Spleen (tissue), 11 donors: ENCODE measurements around the gene C10orf90. TPM values are rescaled to one million over a fixed set of nuclear protein-coding genes. Genes with fewer than 3 reads are reported as not detected.
"Not testable (repeated sequence)": the region's sequence is repeated elsewhere in the genome, so short reads cannot be mapped to it uniquely, and the experiment has no call there.

Experiments used
- DNase-seq: peaks from one replicate; pipeline ENCODE4 v3.0.0-alpha.2; 2020
- H3K27ac ChIP-seq, 8 donors: fragments of 200-600 bp; sonication (generic) in 7 of 8; 1 replicate in 4 of 8; 2 replicates in 4 of 8; pipeline versions ENCODE4 v1.5.0 to v1.8.0; 2016 to 2021; ENCODE audit warnings: inconsistent platforms in 4 of 8, mild to moderate bottlenecking in 4 of 8, moderate library complexity in 1 of 8
- H3K27me3 ChIP-seq, 7 donors: fragments of 200-600 bp; sonication (generic) in 6 of 7; replicated peaks in 1 of 7; 1 replicate in 4 of 7; 2 replicates in 3 of 7; pipeline versions ENCODE4 v1.5.0 to v1.8.0; 2016 to 2021; ENCODE audit warnings: inconsistent platforms in 3 of 7, mild to moderate bottlenecking in 1 of 7
- H3K36me3 ChIP-seq, 6 donors: fragments of 200-600 bp; sonication (generic) in 5 of 6; 1 replicate in 4 of 6; 2 replicates in 2 of 6; pipeline versions ENCODE4 v1.5.0 to v1.8.0; 2016 to 2021; ENCODE audit warnings: inconsistent platforms in 2 of 6
- H3K4me1 ChIP-seq, 6 donors: fragments of 200-600 bp; sonication (generic) in 5 of 6; 1 replicate in 3 of 6; 2 replicates in 3 of 6; pipeline versions ENCODE4 v1.5.0 to v1.8.0; 2016 to 2021; ENCODE audit warnings: inconsistent platforms in 3 of 6
- H3K4me3 ChIP-seq, 8 donors: fragments of 200-600 bp; sonication (generic) in 7 of 8; 1 replicate in 4 of 8; 2 replicates in 4 of 8; pipeline versions ENCODE4 v1.5.0 to v1.8.0; 2016 to 2021; ENCODE audit warnings: inconsistent platforms in 4 of 8, mild to moderate bottlenecking in 4 of 8, moderate library complexity in 2 of 8
- H3K9me3 ChIP-seq, 8 donors: fragments of 200-600 bp; sonication (generic) in 7 of 8; 1 replicate in 4 of 8; 2 replicates in 4 of 8; pipeline versions ENCODE4 v1.5.0 to v1.8.0; 2016 to 2021; ENCODE audit warnings: inconsistent platforms in 4 of 8
- POLR2A ChIP-seq, 3 donors: fragments of 450-650 bp; IDR thresholded peaks; one replicate each; pipeline ENCODE4 v1.5.1; 2017; ENCODE audit warnings: antibody characterized with exemption in 3 of 3, mild to moderate bottlenecking in 1 of 3
- POLR2AphosphoS5 ChIP-seq, 3 donors: sonication (generic); formaldehyde crosslinking; IDR thresholded peaks; one replicate each; pipeline ENCODE4 v1.5.1; 2017; ENCODE audit warnings: antibody characterized with exemption in 3 of 3
- WGBS, 5 donors: extraction: QIAGEN DNeasy Blood & Tissue Kit in 3 of 5; methylation state at CpG; one replicate each; pipeline versions ENCODE4 v1.1.5 to v1.1.7; 2013 to 2018; 5-methylcytosine and 5-hydroxymethylcytosine counted together
- intact Hi-C: fragments of 100-400 bp; cut with DNase I; formaldehyde crosslinking; loops from one replicate; pipeline ENCODE4 v1.15.0; 2023; ENCODE audit warnings: low total_unique reads
- polyA plus RNA-seq, 3 donors: library from polyadenylated mRNA; stranded (reverse); fragments of 200-250 nt; gene quantifications; one replicate each; pipeline ENCODE4 v1.2.1, GENCODE V29; 2013
- total RNA-seq, 7 donors: library from RNA; depleted of rRNA in 3 of 7; stranded (reverse); fragments of >200 nt in 3 of 7; fragmentation: NEBNext Ultra II Directional in 4 of 7; extraction: Animal tissue kit (Norgen Biotek cat#: 25700) in 4 of 7; gene quantifications; one replicate each; pipeline versions ENCODE4 v1.1.0 to v1.2.1, GENCODE V29; 2016 to 2021
- TF ChIP-seq, protein P1 (sequence below), 11 experiments: fragments of 200-600 bp in 7 of 11; fragments of 450-650 bp in 4 of 11; sonication (generic) in 4 of 11; IDR thresholded peaks in 8 of 11; conservative IDR thresholded peaks in 3 of 11; 1 replicate in 7 of 11; 2 replicates in 4 of 11; pipeline versions ENCODE4 v1.4.0 to v1.8.0; 2016 to 2021; ENCODE audit warnings: antibody characterized with exemption in 11 of 11, inconsistent platforms in 4 of 11, mild to moderate bottlenecking in 1 of 11
- donor health status: healthy with polysubstance abuse.
- donor health status: DM: no; HTN: no; CAD: no; lungs with moderate emphysema.
- donor health status: DM: no; HTN: no; CAD: no.
- donor health status: Bipolar disorder and iron deficiency.
- donor health status: healthy.
- donor health status: DM: no; HTN: no; CAD: no.
- donor health status: DM: yes; HTN: yes; CAD: no.

The C10orf90 gene
- total and polyA plus RNA-seq, 10 donors: 0.05 to 0.06 TPM; not detected in 8

DNA sequence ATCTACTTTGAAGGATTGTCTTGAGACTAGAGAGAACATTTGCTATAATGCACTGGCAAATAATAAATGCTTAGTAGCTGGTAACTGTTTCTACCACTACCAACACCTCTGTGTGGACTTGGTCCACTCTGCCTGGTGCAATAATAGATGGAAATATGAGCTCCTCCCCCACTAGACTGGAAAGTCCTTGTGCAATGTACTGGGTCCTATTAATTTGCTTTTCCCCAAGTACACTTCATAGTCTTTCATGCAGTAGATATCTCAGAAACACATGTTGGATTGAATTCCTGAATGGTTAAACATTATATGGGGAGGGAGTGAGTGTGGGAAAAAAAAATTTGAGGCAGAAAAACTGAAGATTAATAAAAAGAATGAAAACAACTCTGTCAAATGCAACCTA lies 119.3 kb downstream of the C10orf90 start:
- intact Hi-C loops: no loop called here
- TF ChIP-seq POLR2AphosphoS5 (IDR thresholded peaks at IDR 0.05) (no peak), POLR2A (IDR thresholded peaks at IDR 0.05) (no peak)
- TF ChIP-seq, protein P1, sequence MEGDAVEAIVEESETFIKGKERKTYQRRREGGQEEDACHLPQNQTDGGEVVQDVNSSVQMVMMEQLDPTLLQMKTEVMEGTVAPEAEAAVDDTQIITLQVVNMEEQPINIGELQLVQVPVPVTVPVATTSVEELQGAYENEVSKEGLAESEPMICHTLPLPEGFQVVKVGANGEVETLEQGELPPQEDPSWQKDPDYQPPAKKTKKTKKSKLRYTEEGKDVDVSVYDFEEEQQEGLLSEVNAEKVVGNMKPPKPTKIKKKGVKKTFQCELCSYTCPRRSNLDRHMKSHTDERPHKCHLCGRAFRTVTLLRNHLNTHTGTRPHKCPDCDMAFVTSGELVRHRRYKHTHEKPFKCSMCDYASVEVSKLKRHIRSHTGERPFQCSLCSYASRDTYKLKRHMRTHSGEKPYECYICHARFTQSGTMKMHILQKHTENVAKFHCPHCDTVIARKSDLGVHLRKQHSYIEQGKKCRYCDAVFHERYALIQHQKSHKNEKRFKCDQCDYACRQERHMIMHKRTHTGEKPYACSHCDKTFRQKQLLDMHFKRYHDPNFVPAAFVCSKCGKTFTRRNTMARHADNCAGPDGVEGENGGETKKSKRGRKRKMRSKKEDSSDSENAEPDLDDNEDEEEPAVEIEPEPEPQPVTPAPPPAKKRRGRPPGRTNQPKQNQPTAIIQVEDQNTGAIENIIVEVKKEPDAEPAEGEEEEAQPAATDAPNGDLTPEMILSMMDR (IDR thresholded peaks at IDR 0.05 in 8 of 11, conservative IDR thresholded peaks at IDR 0.05 in 3 of 11): no peak
- peaks cover 0 to 12% (median 0%) of the 10 kb centered on the region in 7 donors for H3K27me3 ChIP-seq
- H3K4me1 ChIP-seq: no peaks in the 10 kb centered on the region
- H3K4me3 ChIP-seq: no peak overlapping the region
- DNase-seq: no peak
- H3K27ac ChIP-seq: no peak overlapping the region
- no peaks in the 10 kb centered on the region for H3K36me3 ChIP-seq
- no peaks in the 10 kb centered on the region for H3K9me3 ChIP-seq

DNA sequence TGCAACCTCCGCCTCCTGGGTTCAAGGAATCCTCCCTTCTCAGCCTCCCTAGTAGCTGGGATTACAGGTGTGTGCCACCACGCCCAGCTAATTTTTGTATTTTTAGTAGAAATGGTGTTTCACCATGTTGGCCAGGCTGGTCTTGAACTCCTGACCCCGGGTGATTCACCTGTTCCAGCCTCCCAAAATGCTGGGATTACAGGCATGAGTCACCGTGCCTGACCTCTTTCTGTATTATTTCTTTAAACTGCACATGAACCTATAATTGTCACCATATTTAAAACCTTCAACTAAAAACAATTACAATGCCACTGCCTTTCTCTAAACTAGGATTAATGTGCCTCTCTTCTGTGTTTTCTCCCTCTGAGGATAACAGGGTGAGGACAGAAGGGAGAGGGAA lies 119.9 kb downstream of the C10orf90 start:
- H3K36me3 ChIP-seq, intact Hi-C loops, H3K9me3 ChIP-seq, H3K4me3 ChIP-seq, H3K4me1 ChIP-seq, H3K27ac ChIP-seq, DNase-seq: not testable (repeated sequence)
- 63 to 84% (median 76%) methylated on average over 4 of the region's 4 CpGs for WGBS, 5 donors
- peaks cover 0 to 18% (median 0%) of the 10 kb centered on the region in 7 donors for H3K27me3 ChIP-seq

DNA sequence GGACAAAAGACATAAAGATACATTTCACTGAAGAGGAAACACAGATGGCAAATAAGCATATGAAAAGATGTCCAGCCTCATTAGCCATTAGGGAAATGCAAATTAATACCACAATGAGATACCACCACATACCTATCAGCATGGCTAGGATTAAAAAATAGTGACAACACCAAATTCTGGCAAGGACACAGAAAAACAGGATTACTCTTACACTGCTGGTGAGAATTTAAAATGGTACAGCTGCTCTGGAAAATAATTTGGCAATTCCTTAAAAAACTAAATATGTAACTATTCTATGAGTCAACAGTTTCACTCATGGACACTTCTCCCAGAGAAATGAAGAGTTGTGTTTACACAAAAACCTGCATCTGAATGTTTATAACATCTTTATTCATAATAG lies 121.1 kb downstream of the C10orf90 start:
- no peak for TF ChIP-seq POLR2AphosphoS5 (IDR thresholded peaks at IDR 0.05)
- Histone ChIP-seq H3K27ac (no peak overlapping the region), H3K4me3 (no peak overlapping the region), H3K4me1 (no peaks in the 10 kb centered on the region), H3K27me3 (peaks cover 0 to 19% (median 0%) of the 10 kb centered on the region in 7 donors), H3K36me3 (no peaks in the 10 kb centered on the region), H3K9me3 (no peaks in the 10 kb centered on the region)
- DNase-seq: no peak
- intact Hi-C loops: no loop called here

DNA sequence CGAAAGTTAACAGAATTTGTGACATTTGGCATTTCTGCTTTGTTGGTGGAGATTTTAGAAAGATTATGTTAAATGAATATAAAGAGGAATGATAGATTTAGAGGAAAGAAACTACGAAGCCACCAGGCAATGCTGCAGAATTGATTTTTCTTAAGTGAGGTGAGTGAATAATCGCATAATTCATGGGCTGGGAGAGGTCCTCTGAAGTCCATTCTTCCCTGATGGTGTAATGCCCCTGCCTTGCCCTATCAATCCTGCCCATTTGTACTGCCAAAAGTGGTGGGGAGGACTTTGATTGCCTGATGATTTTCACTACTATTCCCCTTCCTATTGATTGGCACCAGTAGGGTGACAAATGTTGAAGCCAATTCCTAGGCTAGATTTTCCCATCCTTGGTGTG lies 125.9 kb downstream of the C10orf90 start:
- 54 to 73% (median 65%) methylated on average over 3 of the region's 3 CpGs for WGBS, 5 donors
- intact Hi-C loops: no loop called here
- H3K27ac ChIP-seq: no peak overlapping the region
- H3K4me1 ChIP-seq: no peaks in the 10 kb centered on the region
- TF ChIP-seq POLR2A (IDR thresholded peaks at IDR 0.05) (no peak), POLR2AphosphoS5 (IDR thresholded peaks at IDR 0.05) (no peak)
- TF ChIP-seq, protein P1 (IDR thresholded peaks at IDR 0.05 in 8 of 11, conservative IDR thresholded peaks at IDR 0.05 in 3 of 11): no peak
- no peak overlapping the region for H3K4me3 ChIP-seq
- H3K9me3 ChIP-seq: no peaks in the 10 kb centered on the region
- no peaks in the 10 kb centered on the region for H3K36me3 ChIP-seq
- no peak for DNase-seq
- H3K27me3 ChIP-seq: peaks cover 0 to 16% (median 0%) of the 10 kb centered on the region in 7 donors

DNA sequence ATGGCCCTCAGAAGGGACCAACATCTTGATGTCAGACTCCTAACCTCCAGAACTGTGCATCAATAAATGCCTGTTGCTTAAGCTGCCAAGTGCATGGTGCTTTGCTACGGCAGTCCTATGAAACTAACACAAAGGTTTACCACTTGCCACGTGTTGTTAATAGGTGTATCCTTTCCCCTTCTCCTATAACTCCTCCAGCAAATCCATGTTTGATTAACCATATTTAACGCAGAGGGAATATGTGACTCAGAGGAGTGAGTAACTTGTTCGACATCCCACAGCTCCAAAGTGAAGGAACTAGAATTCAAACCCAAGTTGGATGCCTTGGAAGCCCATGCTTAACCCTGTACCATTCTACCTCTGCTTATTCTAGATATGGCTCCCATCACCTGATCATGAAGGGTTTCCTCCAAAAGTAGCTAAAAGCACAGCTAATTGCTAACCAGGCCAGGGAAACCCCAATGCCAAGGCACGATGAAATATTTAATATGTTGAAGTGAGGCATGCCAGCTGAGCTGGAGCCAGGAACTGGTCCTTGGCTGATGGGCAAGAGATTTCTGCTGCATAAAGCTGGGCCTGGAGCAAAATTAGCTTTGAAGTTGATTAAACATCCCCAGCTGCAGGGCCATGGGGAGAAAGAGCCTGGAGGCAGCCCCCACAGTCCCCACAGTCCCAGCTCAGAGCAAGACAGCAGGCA lies 131.9 kb downstream of the C10orf90 start:
- Histone ChIP-seq H3K27ac (no peak overlapping the region), H3K9me3 (no peaks in the 10 kb centered on the region), H3K4me3 (no peak overlapping the region), H3K27me3 (peaks cover 0 to 10% (median 0%) of the 10 kb centered on the region in 7 donors), H3K4me1 (no peaks in the 10 kb centered on the region), H3K36me3 (no peaks in the 10 kb centered on the region)
- no peak for TF ChIP-seq POLR2A (IDR thresholded peaks at IDR 0.05)
- no peak for TF ChIP-seq POLR2AphosphoS5 (IDR thresholded peaks at IDR 0.05)
- TF ChIP-seq, protein P1 (IDR thresholded peaks at IDR 0.05 in 8 of 11, conservative IDR thresholded peaks at IDR 0.05 in 3 of 11): no peak
- 82 to 94% (median 87%) methylated on average over 5 of the region's 5 CpGs for WGBS, 5 donors
- intact Hi-C loops: no loop called here
- no peak for DNase-seq
